H1 (cell line): ENCODE results near the gene TEX14. TPM values are rescaled to one million over a fixed set of nuclear protein-coding genes. Genes with fewer than 3 reads are reported as not detected.

Source experiments
- CTCF ChIA-PET: fragments of 300-600 bp; sonication (Branson Sonifier 250); formaldehyde crosslinking; loops from one replicate; lab custom pipeline; 2021; ENCODE audit not compliant: partially characterized antibody; lab: Charles Lee
- POLR2A ChIA-PET: fragments of 300-600 bp; sonication (Branson Sonifier 250); formaldehyde crosslinking; loops from one replicate; lab custom pipeline; 2021; ENCODE audit warnings: inconsistent platforms; ENCODE audit not compliant: partially characterized antibody; lab: Charles Lee
- DNase-seq, 2 experiments: peaks; one replicate each; pipeline versions ENCODE4 v3.0.0 to v3.0.0-alpha.2; 2010 to 2022; ENCODE audit warnings: low spot score in 2 of 2, low read depth in 1 of 2, mixed read lengths in 1 of 2
- FAIRE-seq: peaks from 2 replicates; lab custom pipeline; 2011; peaks lifted over from hg19 to GRCh38; lab: Jason Lieb, UNC
- H2AFZ ChIP-seq: 2 replicates; pipeline ENCODE4 v1.8.1; 2012; ENCODE audit warnings: low read length, inconsistent platforms
- H2AK5ac ChIP-seq: 2 replicates; pipeline ENCODE4 v1.6.1; 2013; ENCODE audit warnings: low read depth, low read length
- H2BK120ac ChIP-seq: replicated peaks from 2 replicates; pipeline ENCODE3; 2013; ENCODE audit warnings: low read depth, low read length, inconsistent platforms
- H2BK12ac ChIP-seq: 2 replicates; pipeline ENCODE4 v1.6.1; 2013; ENCODE audit warnings: low read depth, low read length
- H2BK15ac ChIP-seq: 2 replicates; pipeline ENCODE4 v1.6.1; 2013; ENCODE audit warnings: low read length
- H2BK20ac ChIP-seq: 2 replicates; pipeline ENCODE4 v1.6.1; 2013; ENCODE audit warnings: low read length
- H2BK5ac ChIP-seq: 2 replicates; pipeline ENCODE4 v1.6.1; 2013; ENCODE audit warnings: low read depth, low read length
- H3K14ac ChIP-seq: 2 replicates; pipeline ENCODE4 v1.6.1; 2013; ENCODE audit warnings: inconsistent platforms; ENCODE audit not compliant: insufficient read length
- H3K18ac ChIP-seq: 2 replicates; pipeline ENCODE4 v1.6.1; 2013; ENCODE audit warnings: low read length; ENCODE audit errors: extremely low read depth
- H3K23ac ChIP-seq: 2 replicates; pipeline ENCODE4 v1.6.1; 2013; ENCODE audit warnings: inconsistent platforms; ENCODE audit not compliant: insufficient read length
- H3K23me2 ChIP-seq: 2 replicates; pipeline ENCODE4 v1.6.1; 2013; ENCODE audit warnings: low read depth, low read length
- H3K27ac ChIP-seq: 2 replicates; pipeline ENCODE4 v1.6.1; 2011; ENCODE audit warnings: low read depth, low read length, inconsistent platforms
- H3K27me3 ChIP-seq, 4 experiments: replicated peaks in 1 of 4; 1 replicate in 1 of 4; 2 replicates in 3 of 4; pipeline versions ENCODE4 v1.6.1 to v1.8.1; 2011 to 2013; ENCODE audit warnings: low read length in 3 of 4, mild to moderate bottlenecking in 3 of 4, inconsistent platforms in 2 of 4, mixed read lengths in 2 of 4, moderate library complexity in 1 of 4; ENCODE audit not compliant: control insufficient read depth in 3 of 4, insufficient read depth in 3 of 4; ENCODE audit errors: extremely low read depth in 1 of 4
- H3K36me3 ChIP-seq, 4 experiments: 2 replicates each; pipeline versions ENCODE4 v1.6.1 to v1.8.1; 2011 to 2013; ENCODE audit warnings: mild to moderate bottlenecking in 4 of 4, low read length in 3 of 4, moderate library complexity in 2 of 4, control low read depth in 1 of 4, inconsistent platforms in 1 of 4; ENCODE audit not compliant: insufficient read depth in 4 of 4, control insufficient read depth in 2 of 4
- H3K4ac ChIP-seq: replicated peaks from 2 replicates; pipeline ENCODE3; 2013; ENCODE audit warnings: low read length, low read depth, mixed read lengths, inconsistent platforms; ENCODE audit not compliant: insufficient read length
- H3K4me1 ChIP-seq, 4 experiments: replicated peaks in 1 of 4; 1 replicate in 1 of 4; 2 replicates in 3 of 4; pipeline versions ENCODE4 v1.6.1 to v1.8.1; 2011 to 2013; ENCODE audit warnings: low read length in 3 of 4, inconsistent platforms in 2 of 4, mixed read lengths in 1 of 4; ENCODE audit not compliant: insufficient read depth in 4 of 4, control insufficient read depth in 3 of 4
- H3K4me2 ChIP-seq, 2 experiments: 2 replicates each; pipeline versions ENCODE4 v1.6.1 to v1.8.1; 2011 to 2013; ENCODE audit warnings: low read depth in 2 of 2, low read length in 2 of 2, control low read depth in 1 of 2, inconsistent platforms in 1 of 2, mild to moderate bottlenecking in 1 of 2; ENCODE audit not compliant: insufficient read depth in 1 of 2
- H3K4me3 ChIP-seq, 4 experiments: fragments of 200-600, 300-600 bp in 1 of 4; sonication (generic), shearing (Covaris generic), sonication (Bioruptor Twin) in 1 of 4; 2 replicates each; pipeline versions ENCODE4 v1.5.1 to v1.8.1; 2011 to 2016; ENCODE audit warnings: low read length in 4 of 4, low read depth in 3 of 4, control low read depth in 2 of 4, inconsistent platforms in 2 of 4, mild to moderate bottlenecking in 2 of 4, mixed read lengths in 1 of 4, moderate library complexity in 1 of 4; ENCODE audit not compliant: insufficient read depth in 2 of 4; ENCODE audit errors: extremely low read depth in 1 of 4
- H3K56ac ChIP-seq: replicated peaks from 2 replicates; pipeline ENCODE3; 2013; ENCODE audit warnings: low read depth, mild to moderate bottlenecking, mixed read lengths, low read length, inconsistent platforms; ENCODE audit not compliant: insufficient read length
- H3K79me1 ChIP-seq: 2 replicates; pipeline ENCODE4 v1.6.1; 2013; ENCODE audit warnings: low read depth, low read length, control low read depth
- H3K79me2 ChIP-seq, 2 experiments: 2 replicates each; pipeline versions ENCODE4 v1.6.1 to v1.8.1; 2012 to 2013; ENCODE audit warnings: low read length in 2 of 2, mild to moderate bottlenecking in 2 of 2, inconsistent platforms in 1 of 2; ENCODE audit not compliant: insufficient read depth in 2 of 2, control insufficient read depth in 1 of 2
- H3K9ac ChIP-seq, 4 experiments: replicated peaks in 1 of 4; 1 replicate in 1 of 4; 2 replicates in 3 of 4; pipeline versions ENCODE4 v1.6.1 to v1.8.1; 2011 to 2013; ENCODE audit warnings: low read depth in 3 of 4, low read length in 3 of 4, control low read depth in 2 of 4, mild to moderate bottlenecking in 2 of 4, moderate library complexity in 2 of 4, inconsistent platforms in 1 of 4; ENCODE audit errors: extremely low read depth in 1 of 4
- H3K9me3 ChIP-seq, 2 experiments: 2 replicates each; pipeline versions ENCODE4 v1.6.1 to v1.8.1; 2012 to 2013; ENCODE audit warnings: mild to moderate bottlenecking in 2 of 2, moderate library complexity in 2 of 2, control low read depth in 1 of 2, inconsistent platforms in 1 of 2, low read depth in 1 of 2, low read length in 1 of 2, mixed read lengths in 1 of 2; ENCODE audit not compliant: insufficient read depth in 2 of 2
- H4K20me1 ChIP-seq, 2 experiments: replicated peaks in 1 of 2; 2 replicates each; pipeline versions ENCODE3 to v1.8.1; 2011 to 2013; ENCODE audit warnings: inconsistent platforms in 2 of 2, low read length in 2 of 2, mild to moderate bottlenecking in 1 of 2; ENCODE audit not compliant: insufficient read depth in 2 of 2, control insufficient read depth in 1 of 2
- H4K5ac ChIP-seq: 2 replicates; pipeline ENCODE4 v1.6.1; 2013; ENCODE audit warnings: low read length, low read depth, mixed read lengths, inconsistent platforms; ENCODE audit not compliant: insufficient read length
- H4K8ac ChIP-seq: 2 replicates; pipeline ENCODE4 v1.8.0; 2013; ENCODE audit warnings: mild to moderate bottlenecking, moderate library complexity, low read length, inconsistent platforms; ENCODE audit not compliant: insufficient read depth; ENCODE audit errors: extremely low read depth
- H4K91ac ChIP-seq: replicated peaks from 2 replicates; pipeline ENCODE3; 2013; ENCODE audit warnings: low read length, mixed read lengths, inconsistent platforms; ENCODE audit not compliant: insufficient read length
- EZH2 ChIP-seq: fragments of 200-600 bp; sonication (generic); IDR thresholded peaks from 2 replicates; pipeline ENCODE4 v1.7.1; 2012; ENCODE audit warnings: low read depth, mild to moderate bottlenecking, moderate library complexity, low read length, inconsistent platforms; ENCODE audit not compliant: severe bottlenecking
- FOSL1 ChIP-seq: IDR thresholded peaks from 2 replicates; pipeline ENCODE4 v1.6.1; 2011; ENCODE audit warnings: mild to moderate bottlenecking, low read depth, low read length, moderate library complexity; ENCODE audit not compliant: insufficient read depth
- WGBS, 2 experiments: shearing (Covaris generic) in 1 of 2; methylation state at CpG; one replicate each; pipeline versions ENCODE4 v1.1.6 to v1.1.7; 2013 to 2015; ENCODE audit warnings: low lambda C conversion rate in 2 of 2, mixed read lengths in 2 of 2, inconsistent platforms in 1 of 2, low coverage in 1 of 2, missing lambda C conversion rate in 1 of 2; ENCODE audit not compliant: insufficient replicate concordance in 2 of 2, insufficient coverage in 1 of 2, insufficient read length in 1 of 2; ENCODE audit errors: extremely low coverage in 1 of 2, missing lambda C conversion rate in 1 of 2; 5-methylcytosine and 5-hydroxymethylcytosine counted together
- polyA plus RNA-seq, 7 experiments: library from polyadenylated mRNA; depleted of rRNA in 3 of 7; stranded (reverse) in 5 of 7; unstranded in 2 of 7; fragments of >200 nt in 5 of 7; fragments of 200-250 nt in 2 of 7; gene quantifications; 1 replicate in 5 of 7; 2 replicates in 1 of 7; 4 replicates in 1 of 7; pipeline versions ENCODE4 v1.2.1 to v1.2.3, GENCODE V29; 2011 to 2013; ENCODE audit warnings: missing spikeins in 2 of 7, mixed read lengths in 2 of 7
- total RNA-seq: library from RNA; stranded (reverse); fragmentation: NEBNext Ultra II Directional; extraction: Animal tissue kit (Norgen Biotek cat#: 25700); gene quantifications from 2 replicates; pipeline ENCODE4 v1.2.1, GENCODE V29; 2021

Gene TEX14
- total and polyA plus RNA-seq, 2 of the 8 experiments (the other 6 are each of a cell fraction or from before 2014, with no cell fraction given), result 0.83 to 2.5 TPM

- Histone ChIP-seq H4K5ac (no peak overlapping the region), H2BK15ac (no peak overlapping the region), H3K27me3 (no peaks in the 10 kb centered on the region), H3K18ac (no peak overlapping the region), H3K23ac (no peak overlapping the region), H2AK5ac (no peak overlapping the region), H4K8ac (no peak overlapping the region), H3K23me2 (no peaks in the 10 kb centered on the region), H3K4me3 (no peak overlapping the region), H4K20me1 (no peaks in the 10 kb centered on the region), H2BK20ac (no peak overlapping the region), H3K79me2 (no peaks in the 10 kb centered on the region), H3K4me2 (no peak overlapping the region), H2BK120ac (no peak overlapping the region), H3K9me3 (no peaks in the 10 kb centered on the region), H3K9ac (no peak overlapping the region), H3K4me1 (peaks cover 0 to 2% (median 0%) of the 10 kb centered on the region in 4 experiments; a peak in 1 of 7 replicates), H2BK5ac (no peak overlapping the region), H3K36me3 (no peaks in the 10 kb centered on the region), H2AFZ (no peak overlapping the region), H3K79me1 (no peaks in the 10 kb centered on the region), H3K27ac (no peak overlapping the region), H3K14ac (no peak overlapping the region), H2BK12ac (no peak overlapping the region), H4K91ac (no peak overlapping the region), H3K56ac (no peak overlapping the region), H3K4ac (no peak overlapping the region)
- ChIA-PET POLR2A (interaction anchor here (1.2 to 9.0 kb wide), 3 partner anchors 9 to 20 kb away, joined by 3 to 73 read pairs (median 3); no protein-coding TSS in a partner anchor), CTCF (interaction anchor here (1.3 to 1.6 kb wide), 2 partner anchors 16 to 25 kb away, joined by 4 read pairs; no protein-coding TSS in a partner anchor)
- DNase-seq (no peak), FAIRE-seq (no peak)
- 87% methylated on average over 4 of the region's 4 CpGs; no CpG with 5 or more reads in 1 of the 2 experiments for WGBS, 2 experiments
- TF ChIP-seq FOSL1 (no peak), EZH2 (no peak)
These were observed 80.5 kb downstream of the TEX14 start for GRCh38 chr17:58611331-58611730.
